HUDEP-2 (cell line): ENCODE measurements around the gene TMEM187.

Experiments used
- DNase-seq, 76 experiments: peaks; one replicate each; lab custom pipeline; 2025; ENCODE audit not compliant: unreplicated experiment in 76 of 76; lab: John Stamatoyannopoulos, UW

Gene TMEM187, protein sequence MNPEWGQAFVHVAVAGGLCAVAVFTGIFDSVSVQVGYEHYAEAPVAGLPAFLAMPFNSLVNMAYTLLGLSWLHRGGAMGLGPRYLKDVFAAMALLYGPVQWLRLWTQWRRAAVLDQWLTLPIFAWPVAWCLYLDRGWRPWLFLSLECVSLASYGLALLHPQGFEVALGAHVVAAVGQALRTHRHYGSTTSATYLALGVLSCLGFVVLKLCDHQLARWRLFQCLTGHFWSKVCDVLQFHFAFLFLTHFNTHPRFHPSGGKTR

DNA sequence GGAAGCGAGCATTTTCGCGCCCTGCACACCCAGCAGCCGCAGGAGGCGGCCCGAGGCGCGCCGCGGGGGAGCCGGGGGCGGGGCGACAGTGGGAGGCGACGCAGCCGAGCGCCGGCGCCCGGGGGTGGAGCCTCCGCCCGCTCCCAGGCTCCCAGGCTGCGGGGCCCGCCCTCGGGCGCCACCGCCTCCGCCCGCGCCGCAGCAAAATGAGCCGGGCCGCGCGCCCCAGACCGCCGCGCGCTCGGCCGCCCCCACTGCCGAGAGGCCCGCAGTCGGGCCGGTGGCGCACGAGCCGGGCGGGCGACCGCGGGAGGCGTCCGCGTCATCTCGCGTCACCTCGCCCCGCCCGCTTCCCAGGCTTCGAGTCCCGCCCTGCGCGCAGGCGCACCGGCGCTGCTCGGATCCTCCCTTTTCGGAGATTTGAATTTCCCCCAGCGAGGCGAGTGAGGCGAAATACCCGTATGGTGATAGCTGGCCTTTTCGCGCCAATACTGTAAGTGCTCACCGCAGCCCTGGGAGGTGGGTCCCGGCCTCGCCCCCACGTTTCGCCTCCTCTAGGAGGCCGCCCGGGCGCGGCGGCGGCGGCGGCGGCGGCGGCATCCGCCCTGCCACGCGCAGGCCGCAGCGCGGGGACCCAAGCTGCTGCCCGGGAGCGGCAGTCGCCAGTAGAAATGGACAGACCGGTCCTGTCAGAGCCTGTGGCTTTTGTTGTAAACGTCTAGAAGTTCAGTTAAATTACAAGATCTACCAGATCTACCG is at the start of gene TMEM187:
Gene TMEM187, plus strand, starts transcription at position 387 of the 759 bp plus-strand sequence. CDS start 9,309 bp downstream, outside the sequence.
- DNase-seq, result peak in 72 of 76 experiments; percentile 13 to 89 (median 78)

GRCh38 chrX:153922932-153923857 is 49.4 kb upstream of the TMEM187 start:
- DNase-seq, result peak in 34 of 76 experiments; percentile 4 to 51 (median 23)

- DNase-seq, result peak in 17 of 76 experiments; percentile 0 to 40 (median 15)
Observed at GRCh38 chrX:153924149-153924861, 48.2 kb upstream of the TMEM187 start.

GRCh38 chrX:153925387-153925738 is 47.2 kb upstream of the TMEM187 start:
- peak in 5 of 76 experiments; percentile 0 to 32 (median 10) for DNase-seq

DNA sequence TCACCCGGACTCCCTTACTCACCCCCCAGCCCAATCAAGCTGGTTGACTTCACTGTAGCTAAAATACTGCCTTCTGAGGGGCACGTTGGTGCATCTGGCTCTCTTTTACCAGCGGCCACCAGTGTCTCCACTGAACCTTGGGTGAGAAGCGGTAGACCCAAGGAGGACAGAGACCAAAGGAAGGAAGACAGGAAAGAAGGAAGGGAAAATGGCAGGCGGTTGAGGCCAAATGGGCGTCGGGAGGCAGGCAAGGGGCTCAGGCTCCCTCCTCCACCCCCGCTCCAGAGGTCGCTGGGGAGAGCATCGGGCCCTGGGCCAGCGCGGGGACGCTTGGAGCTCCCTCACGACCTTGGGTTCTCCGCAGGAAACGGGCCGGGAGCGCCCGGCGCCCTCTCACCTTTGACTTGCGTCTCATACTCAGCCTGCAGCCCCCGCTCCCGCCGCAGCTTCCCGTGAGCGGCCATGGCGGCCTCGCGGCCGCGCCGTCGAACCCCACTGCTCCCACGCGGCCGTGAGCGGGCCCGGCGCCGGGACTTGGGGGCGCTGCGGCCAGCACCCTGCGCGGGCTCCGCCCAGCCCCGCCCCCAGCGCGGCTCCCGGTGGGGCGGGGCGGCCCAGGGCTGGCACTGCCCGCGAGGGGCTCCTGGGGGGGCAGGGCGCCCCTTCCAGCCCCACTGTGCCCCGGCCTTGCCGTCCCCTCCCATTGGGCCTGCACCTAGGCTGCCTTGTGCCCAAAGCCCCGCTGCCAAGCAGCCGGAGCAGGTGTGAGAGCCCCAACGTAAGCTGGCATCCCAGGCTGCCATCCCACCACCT is 46.6 kb upstream of the TMEM187 start, which contains the start of gene ARHGAP4:
Gene ARHGAP4, minus strand, starts transcription at position 526 of the 813 bp plus-strand sequence. Its CDS starts 62 bp downstream, at position 464.
- DNase-seq, result peak in 31 of 76 experiments; percentile 0 to 54 (median 23)

DNA sequence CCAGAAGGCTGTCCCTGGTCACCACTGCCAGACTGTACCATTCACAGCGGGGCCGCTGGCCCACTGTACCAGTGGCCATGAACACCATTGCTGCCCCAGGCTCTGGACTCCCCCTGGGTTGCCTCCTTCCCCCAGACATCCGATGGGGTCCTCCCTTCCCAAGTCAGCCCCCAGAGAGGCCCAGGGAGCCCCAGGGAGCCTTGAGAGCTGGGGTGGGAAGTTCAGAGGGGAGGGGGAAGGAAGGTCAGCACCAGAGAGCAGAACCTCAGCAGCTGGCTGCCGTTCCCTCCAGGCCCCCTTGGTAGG is 46.0 kb upstream of the TMEM187 start:
- DNase-seq, result no peak

DNA sequence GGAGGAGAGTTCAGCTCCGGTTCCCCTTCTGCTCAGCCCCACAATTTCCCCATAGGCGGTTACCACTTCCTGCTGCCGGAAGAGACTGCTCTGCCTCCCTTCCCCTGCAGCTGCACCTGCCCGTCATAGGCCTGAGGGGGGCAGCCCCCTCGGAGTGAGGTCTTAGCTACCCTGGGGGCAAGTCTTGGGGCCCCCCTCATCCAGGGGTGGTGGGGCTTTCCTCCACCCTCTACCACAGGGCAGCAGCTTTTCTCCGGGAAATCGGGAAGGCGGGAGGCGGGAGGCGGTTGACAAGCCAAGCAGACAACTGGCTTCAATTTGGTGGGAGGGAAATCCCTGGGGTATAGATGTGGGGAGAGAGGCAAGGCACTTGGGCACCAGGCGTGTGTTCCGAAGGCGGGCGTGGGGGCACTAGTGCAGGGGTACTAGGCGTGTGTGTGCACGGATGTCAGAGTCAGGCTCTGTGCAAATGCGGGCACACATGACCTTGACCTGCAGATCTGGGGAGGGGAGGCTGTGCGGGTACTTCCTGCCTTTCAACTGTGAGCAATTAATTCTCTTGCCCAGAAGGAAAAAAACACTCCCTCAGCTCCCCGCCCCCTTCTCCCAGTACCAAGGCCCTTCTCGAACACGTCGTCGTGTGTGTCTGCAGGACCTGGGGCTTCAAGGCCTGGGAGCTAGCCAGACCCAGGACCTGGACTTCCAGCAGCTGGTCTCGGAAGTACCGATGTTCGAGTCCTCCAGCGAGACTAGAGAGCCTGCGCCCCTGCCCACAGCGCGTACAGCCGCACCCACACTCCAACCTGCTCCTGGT is 45.5 kb upstream of the TMEM187 start:
- DNase-seq, result peak in 25 of 76 experiments; percentile 0 to 45 (median 15)

- DNase-seq, result peak in 1 of 76 experiments; percentile 33
Observed at GRCh38 chrX:153927672-153927921, 45.0 kb upstream of the TMEM187 start.

GRCh38 chrX:153927922-153928760 is 44.4 kb upstream of the TMEM187 start:
- peak in 74 of 76 experiments; percentile 33 to 96 (median 88) for DNase-seq

DNA sequence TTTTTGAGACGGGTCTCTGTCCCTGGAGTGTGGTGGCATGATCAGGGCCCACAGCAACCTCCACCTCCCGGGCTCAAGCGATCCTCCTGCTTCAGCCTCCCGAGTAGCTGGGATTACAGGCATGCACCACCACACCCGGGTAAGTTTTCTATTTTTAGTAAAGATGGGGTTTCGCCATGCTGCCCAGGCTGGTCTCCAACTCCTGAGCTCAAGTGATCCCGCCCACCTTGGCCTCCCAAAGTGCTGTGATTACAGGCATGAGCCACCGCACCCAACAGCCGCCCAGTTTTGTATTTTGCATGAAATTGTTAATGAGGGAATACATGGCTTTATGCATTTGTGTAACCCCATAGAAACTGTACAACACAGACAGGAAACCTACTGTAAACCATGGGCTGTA is 43.7 kb upstream of the TMEM187 start:
- peak in 1 of 76 experiments; percentile 5 for DNase-seq

DNA sequence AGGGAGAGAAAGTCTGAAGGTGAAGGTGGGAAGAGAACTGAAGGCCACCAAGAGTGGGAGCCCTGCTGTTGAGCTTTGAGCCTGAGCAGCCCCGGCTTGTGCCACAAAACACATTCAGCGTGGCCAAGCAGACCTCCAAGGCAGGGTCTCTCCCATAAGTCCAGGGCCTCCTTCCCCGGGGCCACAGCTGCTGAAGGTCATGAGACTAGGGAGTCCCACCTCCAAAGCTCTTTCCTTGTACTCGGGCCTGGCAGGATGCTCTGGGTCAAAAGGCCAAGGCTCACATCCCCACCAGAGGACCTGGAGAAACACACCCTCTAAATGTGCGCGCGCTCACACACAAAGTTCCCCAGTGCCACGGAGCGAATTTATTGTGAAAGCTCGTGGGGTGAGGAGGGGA is 43.0 kb upstream of the TMEM187 start:
- DNase-seq, result no peak

DNA sequence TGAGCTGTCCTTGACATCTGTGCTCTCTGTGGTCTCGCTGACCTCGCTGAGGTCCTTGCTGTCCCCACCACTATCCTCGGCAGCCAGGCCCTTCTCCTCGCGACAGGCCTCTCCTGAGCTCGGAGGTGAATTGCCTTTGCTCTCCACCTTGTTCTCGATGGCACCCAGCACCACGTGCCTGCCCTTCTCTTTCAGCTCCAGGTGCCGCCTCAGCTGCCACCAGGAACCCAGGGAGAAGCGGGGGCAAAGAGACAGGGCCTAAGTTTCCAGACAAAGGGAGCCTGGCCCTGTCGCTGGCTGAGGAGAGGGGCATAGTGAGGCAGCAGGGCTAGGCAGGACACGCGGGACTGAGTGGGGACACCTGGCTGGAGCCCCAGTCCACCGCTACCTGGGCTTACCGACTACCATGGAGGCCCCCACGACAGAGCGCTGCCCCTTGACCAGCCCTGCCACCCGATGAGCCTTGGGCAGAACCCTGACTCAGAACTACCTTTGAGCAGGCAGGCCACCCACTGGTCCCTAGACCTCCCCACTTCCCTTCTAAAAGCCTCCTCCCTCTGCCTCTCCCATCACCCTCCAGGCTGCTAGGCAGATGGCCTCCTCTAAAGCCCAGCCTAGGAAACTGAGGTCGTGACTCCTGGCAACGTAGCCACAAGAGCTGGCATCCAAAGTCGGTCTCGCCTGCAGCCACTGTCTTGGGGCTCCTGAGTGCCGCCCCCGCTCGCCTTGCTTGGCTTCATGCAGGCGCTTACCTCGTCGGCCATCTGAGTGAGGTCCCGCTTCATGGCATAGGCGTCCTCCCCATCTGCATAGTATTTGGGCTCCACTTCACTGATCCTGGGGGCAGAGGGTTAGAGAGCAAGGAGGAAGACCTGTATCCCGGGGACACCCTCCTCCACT is 42.3 kb upstream of the TMEM187 start:
- DNase-seq, result no peak

DNA sequence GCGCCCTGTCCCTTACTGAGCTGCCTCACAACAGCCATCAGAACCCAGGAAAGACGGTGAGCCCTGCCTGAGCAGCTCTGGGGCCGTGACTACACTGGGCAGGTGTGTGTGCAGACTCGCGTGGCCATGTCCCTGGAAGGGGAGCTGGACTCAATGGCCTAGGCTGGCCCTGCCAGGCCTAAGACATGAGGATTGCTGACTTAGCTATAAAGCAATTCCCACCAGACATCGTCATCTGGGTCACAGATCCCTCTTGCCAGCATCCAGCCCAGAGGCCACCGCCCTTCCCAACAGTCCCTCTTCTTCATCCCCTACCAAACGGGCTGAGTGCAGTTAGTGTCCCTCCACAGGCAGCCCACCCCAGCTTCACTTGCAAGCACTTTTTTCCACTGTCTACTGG is 41.4 kb upstream of the TMEM187 start:
- no peak for DNase-seq

- no peak for DNase-seq
Observed at GRCh38 chrX:153931748-153932147, 40.8 kb upstream of the TMEM187 start.

- no peak for DNase-seq
Observed at GRCh38 chrX:153932220-153932915, 40.2 kb upstream of the TMEM187 start.

GRCh38 chrX:153933748-153934147 is 38.8 kb upstream of the TMEM187 start:
- DNase-seq, result no peak
